ENCODE results near the gene CDCA3.

The CDCA3 gene

DNA sequence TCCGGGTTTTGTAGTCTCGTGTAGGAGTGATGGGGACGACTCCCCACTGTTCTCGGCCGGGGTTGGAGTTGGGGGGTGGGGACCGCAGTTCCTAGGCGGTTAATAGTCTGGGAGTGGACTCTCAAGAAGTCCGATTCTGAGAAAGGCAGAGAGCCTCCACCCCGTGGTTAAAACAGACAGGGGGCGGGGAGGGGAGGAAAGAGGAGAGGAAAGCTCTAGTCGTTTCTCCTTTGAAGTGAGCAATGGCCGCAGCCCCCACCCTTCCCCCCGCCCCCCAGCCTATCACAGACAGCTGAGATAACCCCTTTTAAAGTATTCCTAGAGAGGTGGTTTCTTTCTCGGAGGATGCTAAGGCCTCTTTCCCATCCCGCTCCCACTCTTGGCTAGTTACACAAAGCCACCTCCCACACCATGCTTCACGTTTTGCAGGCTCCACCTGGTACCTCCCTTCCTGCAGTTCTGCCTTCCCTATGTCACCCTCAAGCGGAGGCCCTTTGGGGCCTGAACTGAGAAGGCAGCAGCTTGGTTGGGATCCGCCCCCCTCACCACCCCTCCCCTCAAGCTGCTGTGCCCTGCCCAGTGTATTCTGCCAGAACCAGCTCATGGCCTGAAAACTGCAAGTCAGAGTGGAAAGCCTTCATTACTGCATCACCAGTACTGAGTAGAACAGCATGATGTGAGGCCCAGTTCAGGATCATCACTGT lies 1.7 kb upstream of the CDCA3 start:
- peak; percentile 74 for DNase-seq

DNA sequence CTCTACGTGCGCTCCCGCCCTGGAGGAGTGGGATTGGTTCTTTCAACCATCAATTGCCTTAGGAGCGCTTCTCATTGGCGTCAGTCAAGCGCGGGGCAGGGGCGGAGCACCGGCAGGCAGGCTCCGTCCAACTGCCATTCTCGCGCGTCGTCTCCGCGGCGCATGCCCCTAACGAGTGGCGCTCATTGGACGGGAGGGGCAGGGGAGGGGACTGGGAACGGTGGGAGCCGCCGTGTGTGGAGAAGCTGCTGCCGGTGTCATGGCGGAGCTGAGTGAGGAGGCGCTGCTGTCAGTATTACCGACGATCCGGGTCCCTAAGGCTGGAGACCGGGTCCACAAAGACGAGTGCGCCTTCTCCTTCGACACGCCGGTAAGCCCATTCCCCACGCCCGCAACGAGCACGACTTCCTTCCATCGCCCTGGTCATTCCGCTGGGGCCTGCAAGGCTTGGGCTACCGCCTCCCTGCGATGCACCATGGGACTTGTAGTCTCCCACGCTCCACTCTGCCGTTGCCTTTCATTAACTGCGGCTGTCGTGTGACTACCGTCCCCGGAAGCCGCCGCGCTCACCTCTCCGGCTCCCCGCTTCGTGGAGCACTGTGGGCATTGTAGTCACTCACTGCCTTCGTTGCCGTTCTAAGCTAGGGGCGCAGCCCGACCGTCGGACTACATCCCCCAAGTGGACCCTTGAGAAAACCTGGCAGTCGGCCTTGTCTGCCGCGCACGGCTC lies 1.0 kb upstream of the CDCA3 start, which contains the start of gene USP5:
Gene USP5, plus strand, starts transcription at position 230 of the 730 bp plus-strand sequence. Its CDS starts 30 bp downstream, at position 260.
- peak; percentile 100 for DNase-seq

DNA sequence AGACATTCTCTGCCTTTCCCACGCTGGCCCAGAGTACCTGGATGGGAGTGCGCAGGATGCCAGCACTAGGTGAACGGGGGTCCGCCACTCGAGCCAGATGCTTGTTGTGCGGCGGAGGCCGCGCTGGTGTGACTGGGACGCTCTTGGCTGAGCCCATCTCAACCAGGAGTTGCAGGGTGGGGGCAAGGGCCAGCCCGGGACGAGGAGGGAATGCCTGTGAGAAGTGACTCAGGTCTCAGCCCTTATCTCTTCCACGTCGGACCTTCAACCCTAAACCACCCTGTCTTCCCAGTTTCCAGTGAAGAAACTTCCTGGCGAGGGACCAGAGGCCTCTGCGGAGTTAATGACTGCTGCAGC lies 312 bp downstream of the CDCA3 start:
- no peak for DNase-seq

DNA sequence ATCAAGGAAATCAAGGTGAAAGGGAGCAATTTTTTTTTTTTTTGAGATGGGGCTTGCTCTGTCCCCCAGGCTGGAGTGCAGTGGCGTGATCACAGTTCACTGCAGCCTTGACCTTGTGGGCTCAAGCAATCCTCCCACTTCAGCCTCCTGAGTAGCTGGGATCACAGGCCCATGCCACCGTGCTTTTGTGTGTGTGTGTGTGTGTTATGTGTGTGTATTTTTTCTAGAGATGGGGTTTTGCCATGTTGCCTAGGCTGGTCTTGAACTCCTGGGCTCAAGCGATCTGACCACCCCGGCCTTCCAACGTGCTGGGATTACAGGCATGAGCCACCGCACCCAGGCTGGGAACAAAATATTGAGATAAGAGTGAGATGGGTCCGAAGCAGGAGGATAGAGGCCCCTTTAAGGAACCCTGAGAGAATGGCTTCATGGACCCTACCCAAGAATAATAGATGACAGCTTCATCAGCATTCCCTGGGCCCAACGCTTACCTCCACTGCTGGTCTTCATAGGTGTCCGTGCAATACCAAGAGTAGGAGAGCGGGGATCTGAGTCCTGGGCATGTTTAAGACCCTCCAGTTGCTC lies 1.0 kb downstream of the CDCA3 start:
- DNase-seq, result no peak

DNA sequence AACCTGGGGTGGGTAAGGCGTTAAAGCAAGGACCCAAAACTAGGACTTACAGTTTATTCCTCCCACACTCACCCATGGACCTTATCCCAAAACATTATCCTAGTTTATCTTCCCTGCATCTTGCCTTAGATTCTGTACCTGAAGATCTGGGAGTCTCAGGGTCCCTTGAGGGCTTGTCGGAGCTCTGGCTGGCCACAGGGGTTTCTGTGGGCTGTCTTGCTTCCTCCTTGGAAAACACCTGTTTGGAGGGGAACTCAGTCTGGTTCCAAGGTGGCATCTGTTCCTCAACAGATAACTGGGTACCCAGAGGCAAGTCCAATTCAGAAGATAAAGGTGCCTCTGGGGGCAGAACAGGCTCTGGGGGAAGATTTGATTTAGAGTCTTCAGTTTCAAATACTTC lies 1.7 kb downstream of the CDCA3 start:
- DNase-seq, result no peak

DNA sequence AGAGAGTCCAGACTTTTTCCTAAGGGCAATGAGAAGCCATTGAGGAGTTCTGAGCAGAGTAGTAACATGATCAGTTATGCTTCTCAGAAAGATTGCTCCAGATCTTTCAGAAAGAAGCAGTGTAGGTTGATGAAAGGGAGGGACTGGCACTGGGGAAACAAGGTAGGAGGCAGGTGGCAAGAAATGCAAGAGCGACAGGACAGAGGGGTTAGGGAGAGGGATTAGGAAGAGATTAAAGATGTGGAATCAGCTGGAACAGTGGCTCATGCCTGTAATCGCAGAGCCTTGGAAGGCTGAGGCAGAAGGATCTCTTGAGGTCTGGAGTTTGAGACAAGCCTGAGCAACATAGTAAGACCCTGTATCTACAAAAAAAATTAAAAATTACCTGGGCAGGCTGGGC lies 3.4 kb downstream of the CDCA3 start:
- DNase-seq, result no peak

DNA sequence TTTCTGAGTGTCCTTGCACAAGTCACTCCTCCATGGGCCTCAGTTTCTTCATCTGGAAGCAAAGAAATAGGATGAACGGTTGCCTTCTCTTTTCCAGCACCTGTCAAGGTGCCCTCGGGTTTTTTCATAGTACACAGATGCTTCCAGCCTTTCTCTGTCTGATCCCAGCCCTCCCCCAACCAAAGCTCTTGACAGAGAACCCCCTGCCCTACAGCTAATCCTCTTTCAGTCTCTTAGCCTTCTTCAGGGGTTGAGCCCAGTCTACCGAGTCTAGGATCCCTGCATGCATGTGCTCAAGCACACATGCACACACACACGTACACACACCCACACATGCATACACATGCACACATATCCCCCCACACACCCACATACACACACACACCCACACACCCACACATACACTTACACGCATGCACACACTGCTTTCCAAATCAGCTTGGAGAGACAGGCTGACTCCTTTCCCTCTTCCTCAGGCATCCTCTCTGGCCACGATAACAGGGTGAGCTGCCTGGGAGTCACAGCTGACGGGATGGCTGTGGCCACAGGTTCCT lies 4.7 kb downstream of the CDCA3 start:
- no peak for DNase-seq

DNA sequence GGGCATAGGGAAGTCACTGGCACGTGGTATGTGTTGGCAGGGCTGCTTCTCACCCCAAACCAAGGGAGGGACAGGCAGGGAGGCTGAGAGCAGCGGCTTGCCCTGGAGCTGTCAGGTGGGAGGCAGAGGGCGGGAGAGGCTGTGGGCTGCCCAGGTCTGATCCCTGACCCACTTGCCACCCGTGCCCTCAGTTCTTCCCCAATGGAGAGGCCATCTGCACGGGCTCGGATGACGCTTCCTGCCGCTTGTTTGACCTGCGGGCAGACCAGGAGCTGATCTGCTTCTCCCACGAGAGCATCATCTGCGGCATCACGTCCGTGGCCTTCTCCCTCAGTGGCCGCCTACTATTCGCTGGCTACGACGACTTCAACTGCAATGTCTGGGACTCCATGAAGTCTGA lies 5.7 kb downstream of the CDCA3 start:
- no peak for DNase-seq

DNA sequence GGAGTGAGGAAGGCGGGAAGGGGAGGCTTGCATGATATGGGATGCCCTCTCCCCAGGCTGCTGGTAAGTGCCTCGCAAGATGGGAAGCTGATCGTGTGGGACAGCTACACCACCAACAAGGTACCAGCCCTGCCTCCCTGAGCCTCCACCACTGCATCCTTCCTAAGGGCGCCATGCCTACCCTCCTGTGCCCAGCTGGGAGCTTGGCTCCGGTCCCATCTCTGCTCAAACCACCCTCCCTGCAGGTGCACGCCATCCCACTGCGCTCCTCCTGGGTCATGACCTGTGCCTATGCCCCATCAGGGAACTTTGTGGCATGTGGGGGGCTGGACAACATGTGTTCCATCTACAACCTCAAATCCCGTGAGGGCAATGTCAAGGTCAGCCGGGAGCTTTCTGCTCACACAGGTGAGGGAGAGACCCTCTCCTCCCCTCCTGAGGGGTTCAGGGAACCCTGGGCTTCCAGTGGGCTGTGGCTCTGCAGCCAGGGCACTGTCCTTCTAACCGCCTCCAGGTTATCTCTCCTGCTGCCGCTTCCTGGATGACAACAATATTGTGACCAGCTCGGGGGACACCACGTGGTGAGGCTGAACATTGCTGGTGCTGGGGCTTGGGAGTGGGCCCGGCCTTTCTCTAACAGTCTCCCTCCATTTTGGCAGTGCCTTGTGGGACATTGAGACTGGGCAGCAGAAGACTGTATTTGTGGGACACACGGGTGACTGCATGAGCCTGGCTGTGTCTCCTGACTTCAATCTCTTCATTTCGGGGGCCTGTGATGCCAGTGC lies 7.8 kb downstream of the CDCA3 start:
- DNase-seq, result no peak

DNA sequence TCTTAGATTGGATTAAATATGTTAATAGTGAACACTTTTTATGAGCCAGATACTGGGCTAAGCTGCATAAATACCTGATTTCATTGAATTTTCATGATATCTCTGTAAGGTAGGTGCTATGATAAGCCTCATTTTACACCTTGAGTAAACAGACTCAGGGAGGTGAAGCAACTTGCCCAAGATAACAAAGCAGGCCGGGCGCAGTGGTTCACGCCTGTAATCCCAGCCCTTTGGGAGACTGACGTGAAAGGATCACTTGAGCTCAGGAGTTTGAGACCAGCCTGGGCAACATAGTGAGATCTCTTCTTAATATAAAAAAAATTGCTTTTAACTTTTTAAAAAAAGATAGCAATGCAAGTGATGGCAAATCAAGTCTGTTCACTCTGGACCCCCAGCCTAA lies 9.0 kb downstream of the CDCA3 start:
- DNase-seq, result no peak

DNA sequence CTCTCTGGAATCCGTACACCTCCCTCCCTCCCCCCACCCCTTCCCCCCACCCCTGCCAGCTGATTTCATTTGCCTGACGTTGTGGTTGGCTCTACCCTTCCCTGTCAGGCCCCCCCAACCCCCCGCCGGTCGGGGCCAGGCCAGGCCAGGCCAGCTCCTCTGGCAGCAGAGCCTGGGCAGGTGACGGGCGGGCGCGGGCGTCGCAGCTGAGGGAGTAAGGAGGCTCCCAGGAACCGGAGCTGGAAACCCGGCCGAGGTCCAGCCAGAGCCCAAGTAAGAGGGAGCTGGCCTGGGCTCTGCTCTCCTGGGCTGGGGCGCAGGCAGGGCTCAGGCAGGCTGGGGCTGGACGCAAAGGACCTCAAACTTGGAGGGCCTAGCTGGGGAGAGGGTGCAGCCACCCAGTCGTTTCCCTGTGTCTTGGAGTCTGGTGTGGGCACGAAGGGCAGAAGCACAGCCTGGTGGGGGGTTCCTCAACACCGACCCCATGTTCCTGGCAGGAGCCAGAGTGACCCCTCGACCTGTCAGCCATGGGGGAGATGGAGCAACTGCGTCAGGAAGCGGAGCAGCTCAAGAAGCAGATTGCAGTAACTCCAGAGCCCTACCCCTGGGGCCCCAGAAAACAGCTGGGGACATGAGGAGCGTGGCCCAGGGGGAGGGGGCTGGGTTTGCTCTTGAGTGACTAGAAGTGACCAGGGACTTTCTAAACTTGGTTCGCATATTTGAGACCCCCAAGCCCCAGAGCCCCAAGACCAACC lies 10.1 kb downstream of the CDCA3 start, which contains the start of gene GNB3:
Gene GNB3, plus strand, starts transcription at position 165 of the 755 bp plus-strand sequence. Its CDS starts 363 bp downstream, at position 528.
- DNase-seq, result no peak

DNA sequence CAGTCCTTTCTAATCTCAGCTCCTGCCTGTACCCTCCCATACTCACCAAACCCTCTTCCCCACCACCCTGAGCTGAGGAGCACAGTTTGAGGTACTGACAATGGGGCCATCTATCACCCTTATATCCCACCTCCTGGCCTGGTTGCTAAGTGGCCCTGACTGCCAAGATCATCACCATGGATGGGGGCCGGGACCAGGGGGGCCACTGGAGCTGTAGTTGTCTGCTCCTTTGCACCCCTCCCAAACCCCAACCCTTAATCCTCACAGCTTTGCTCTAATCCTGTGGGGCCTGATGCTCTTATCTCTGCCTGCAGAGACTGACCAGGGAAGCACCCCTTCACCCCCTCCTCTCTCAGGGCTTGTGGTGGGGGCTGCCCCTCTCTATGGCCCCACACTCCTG lies 10.8 kb downstream of the CDCA3 start:
- no peak for DNase-seq

DNA sequence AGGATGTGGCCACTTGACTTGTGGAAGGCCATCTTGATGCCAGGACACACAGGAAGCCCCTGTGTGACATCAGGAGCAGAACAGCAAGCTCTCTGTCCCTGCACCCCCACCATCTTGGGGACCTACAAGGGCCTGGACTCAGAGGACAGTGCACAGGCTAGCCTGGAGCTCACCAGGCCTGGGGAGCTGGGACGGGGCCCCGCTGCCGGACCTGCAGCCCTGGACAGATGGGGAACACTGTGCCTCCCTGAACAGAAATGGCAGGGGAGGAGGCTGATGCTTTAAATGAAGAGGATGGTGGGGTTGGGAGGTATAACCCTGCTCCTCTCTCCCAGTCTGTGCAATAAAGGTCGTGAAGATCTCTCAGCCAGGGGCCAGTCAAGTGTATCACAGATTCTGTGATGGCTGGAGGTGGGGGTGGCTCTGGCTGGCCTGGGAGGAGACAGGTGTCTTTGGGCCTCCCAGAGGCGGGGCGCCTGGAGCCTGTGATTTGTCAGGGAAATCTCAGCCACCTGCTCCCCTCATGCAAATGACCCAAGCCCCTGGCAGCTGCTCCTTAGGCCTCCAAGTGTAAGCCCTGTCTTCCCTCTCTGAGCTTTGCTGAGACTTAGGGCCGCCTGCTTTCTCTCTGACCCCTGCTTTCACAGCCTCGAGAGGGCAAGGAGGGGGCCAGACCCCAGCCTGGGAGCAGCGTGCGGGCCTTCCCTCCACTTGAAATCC lies 11.4 kb downstream of the CDCA3 start:
- DNase-seq, result peak; percentile 69

DNA sequence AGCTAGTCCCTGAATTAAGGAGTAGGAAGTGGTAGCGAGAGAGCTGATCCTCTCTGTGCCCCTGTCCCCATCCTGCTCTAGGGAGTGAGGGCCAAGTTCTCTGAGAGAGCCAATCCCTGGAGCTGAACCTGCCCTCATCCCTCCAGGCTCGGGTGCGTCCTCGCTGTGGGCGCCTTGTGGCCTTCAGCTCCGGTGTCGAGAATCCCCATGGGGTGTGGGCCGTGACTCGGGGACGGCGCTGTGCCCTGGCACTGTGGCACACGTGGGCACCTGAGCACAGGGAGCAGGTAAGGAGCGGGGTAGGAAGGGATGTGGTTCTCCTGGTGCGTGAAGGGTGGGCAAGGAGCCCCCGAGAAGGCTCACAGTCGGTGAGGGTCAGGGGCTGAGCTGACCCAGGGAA lies 12.2 kb downstream of the CDCA3 start:
- no peak for DNase-seq

DNA sequence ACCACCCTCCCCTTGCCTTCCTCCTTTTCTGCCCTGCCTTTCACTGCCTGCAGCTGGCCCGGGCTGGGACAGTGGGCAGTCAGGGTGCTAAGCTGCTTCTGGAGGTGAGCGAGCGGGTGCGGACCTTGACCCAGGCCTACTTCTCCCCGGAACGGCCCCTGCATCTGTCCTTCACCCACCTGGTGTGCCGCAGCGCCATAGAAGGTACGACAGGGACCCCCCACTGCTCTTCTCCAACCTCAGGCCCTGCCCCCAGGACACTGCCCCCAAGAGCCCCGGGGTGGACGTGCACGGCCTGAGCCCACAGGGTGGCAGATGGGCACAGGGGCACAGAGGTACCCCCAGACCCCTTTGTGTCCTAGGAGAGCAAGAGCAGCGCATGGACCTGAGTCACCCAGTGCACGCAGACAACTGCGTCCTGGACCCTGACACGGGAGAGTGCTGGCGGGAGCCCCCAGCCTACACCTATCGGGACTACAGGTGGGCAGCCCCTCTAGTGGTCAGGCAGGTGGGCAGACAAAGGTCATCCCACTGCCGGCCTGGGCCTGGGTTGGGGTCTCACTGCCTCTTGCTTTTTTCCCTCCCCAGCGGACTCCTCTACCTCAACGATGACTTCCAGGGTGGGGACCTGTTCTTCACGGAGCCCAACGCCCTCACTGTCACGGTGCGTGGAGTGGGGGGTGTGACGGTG lies 13.6 kb downstream of the CDCA3 start:
- no peak for DNase-seq

DNA sequence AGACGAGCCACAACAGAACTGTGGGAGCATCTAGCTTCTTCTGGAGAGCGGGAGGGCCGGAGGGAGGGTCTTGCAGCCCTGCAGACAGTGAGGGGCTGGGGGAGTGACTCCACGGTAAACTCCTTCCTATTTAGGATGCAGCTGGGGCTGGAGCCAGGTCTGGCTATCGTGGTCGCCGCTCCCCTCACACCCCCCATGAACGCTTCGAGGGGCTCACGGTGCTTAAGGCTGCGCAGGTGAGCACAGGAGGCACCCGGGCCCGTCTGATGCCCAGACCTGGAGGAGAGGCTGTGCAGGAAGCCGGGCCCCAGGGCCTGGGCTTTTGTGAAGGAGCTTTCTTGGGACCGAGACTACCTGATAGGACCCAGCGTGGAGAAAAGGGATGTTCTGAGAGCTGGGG lies 14.2 kb downstream of the CDCA3 start:
- DNase-seq, result no peak

DNA sequence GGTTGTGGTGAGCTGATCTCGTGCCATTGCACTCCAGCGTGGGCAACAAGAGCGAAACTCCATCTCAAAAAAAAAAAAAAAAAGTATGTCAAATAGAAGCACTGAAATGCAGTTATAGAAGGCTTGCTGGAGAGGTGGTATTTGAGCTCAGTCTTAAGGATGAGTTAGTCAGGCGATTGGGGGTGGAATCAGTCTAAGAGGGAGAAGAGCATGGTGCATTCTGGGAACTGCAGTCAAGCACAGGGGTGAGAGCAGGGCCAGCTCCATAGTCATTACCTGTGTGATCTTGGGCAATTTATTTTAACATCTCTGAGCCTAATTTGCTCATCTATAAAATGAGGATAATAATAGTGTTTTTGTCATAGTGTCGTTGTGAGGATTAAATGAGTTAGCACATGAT lies 16.2 kb downstream of the CDCA3 start:
- DNase-seq, result no peak

DNA sequence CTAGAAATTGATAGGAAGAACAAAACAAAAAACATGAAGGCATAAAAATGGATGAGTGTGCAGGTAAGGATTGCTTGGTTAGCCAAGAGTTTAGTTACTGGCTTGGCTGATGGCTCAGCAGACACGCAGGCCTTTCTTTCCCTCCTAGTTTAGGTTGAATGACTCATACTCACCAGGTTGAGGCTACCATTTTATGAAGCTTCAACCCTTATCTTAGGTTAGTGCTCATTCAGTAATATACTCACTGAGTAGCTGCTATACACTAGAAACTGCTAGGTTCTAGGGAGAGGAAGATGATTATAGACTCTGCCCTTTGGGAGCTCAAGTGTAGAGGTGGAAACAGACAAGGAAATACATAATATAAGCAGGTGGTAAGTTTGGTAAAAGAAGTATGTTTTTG lies 16.8 kb downstream of the CDCA3 start:
- no peak for DNase-seq

DNA sequence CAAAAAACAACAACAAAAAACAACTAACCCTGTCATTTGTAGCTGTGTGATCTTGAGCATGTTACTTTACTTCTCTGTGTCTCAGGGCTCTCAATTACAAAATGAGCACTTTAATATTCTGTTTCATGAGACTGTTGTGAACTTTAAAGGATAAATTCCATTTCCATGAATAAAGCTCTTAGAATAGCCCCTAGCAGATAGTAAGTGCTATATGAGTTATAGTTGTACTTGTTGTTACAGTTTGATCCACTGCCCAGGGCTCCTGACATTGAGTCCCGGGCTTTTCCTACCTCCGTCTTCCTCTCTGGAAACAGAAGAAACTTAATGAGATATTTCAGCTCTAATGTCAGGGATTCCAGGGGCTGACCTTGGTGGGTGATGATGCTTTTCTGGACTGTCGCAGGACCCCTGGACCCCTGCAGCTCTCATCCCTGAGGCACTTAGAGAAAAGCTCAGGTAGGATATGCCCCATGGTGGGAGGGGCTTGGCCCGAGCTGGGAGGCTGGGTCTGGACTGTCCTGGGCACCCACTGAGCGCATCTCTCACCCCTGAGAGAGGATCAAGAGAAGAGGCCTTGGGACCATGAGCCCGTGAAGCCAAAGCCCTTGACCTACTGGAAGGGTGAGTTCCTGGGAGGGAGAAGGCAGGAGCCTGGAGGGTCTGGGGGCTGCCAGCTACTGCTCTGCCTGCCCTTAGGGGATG lies 17.7 kb downstream of the CDCA3 start:
- no peak for DNase-seq

DNA sequence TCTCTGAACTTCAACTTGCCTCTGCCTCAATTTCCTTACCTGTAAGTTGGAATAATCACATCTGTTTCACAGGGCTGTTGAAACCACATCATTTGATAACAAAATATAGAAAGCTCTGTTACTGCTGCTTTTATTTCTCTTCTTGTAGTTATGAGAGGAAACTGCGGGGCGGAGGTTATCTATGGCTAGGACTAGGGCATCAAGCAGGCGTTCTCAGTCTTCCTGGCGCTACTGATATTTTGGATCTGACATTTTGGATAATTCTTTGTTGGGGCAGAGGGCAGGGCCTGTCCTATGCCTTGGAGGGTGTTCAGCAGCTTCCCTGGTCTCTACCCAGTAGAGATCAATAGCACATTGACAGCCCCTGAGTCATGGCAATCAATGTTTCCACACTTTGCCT lies 19.0 kb downstream of the CDCA3 start:
- DNase-seq, result no peak
